ENCODE measurements around the gene HACE1.
"Not testable (repeated sequence)": the region's sequence is repeated elsewhere in the genome, so short reads cannot be mapped to it uniquely, and the experiment has no call there.

The HACE1 gene

DNA sequence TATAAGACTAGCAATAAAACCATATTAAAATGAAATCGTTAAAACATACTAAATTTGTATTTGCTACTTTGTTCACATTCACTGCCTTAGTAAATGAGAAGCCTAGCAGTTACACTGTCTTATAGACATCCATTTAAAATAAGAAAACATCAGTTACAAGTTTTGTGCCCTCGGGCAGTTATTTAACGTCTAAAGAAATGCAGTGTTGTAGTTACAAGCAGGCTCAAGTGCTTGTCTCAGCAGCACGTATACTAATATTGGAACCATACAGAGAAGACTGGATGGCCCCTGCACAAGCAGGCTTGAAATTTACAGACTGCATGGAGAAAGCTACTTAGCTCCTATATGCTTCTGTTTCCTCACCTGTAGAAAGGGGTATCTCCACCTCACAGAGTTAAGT, 93.1 kb downstream of the HACE1 start:
- no peak overlapping the region for H3K27ac ChIP-seq
- TF ChIP-seq, protein P1, sequence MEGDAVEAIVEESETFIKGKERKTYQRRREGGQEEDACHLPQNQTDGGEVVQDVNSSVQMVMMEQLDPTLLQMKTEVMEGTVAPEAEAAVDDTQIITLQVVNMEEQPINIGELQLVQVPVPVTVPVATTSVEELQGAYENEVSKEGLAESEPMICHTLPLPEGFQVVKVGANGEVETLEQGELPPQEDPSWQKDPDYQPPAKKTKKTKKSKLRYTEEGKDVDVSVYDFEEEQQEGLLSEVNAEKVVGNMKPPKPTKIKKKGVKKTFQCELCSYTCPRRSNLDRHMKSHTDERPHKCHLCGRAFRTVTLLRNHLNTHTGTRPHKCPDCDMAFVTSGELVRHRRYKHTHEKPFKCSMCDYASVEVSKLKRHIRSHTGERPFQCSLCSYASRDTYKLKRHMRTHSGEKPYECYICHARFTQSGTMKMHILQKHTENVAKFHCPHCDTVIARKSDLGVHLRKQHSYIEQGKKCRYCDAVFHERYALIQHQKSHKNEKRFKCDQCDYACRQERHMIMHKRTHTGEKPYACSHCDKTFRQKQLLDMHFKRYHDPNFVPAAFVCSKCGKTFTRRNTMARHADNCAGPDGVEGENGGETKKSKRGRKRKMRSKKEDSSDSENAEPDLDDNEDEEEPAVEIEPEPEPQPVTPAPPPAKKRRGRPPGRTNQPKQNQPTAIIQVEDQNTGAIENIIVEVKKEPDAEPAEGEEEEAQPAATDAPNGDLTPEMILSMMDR (IDR thresholded peaks at IDR 0.05), result no peak
- TF ChIP-seq ZFX (IDR thresholded peaks at IDR 0.05; ENCODE audit: borderline replicate concordance), result no peak

DNA sequence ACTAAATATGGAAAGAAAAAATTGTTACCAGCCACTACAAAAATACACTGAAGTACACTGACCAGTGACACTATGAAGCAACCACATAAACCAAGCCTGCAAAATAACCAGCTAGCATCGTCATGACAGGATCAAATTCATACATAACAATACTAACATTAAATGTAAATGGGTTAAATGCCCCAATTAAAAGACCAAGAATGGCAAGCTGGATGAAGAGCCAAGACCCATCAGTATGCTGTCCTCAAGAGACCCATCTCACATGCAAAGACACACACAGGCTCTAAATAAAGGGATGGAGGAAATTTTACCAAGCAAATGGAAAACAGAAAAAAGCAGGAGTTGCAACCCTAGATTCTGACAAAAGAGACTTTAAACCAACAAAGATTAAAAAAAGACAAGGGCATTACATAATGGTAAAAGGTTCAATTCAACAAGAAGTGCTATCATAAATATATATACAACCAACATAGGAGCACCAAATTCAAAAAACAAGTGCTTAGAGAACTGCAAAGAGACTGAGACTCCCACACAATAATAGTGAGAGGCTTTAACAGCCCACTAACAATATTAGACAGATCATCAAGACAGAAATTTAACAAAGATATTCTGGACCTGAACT, 104.8 kb downstream of the HACE1 start:
- no peak overlapping the region for H3K27ac ChIP-seq
- TF ChIP-seq ZFX (IDR thresholded peaks at IDR 0.05; ENCODE audit: borderline replicate concordance), result no peak
- TF ChIP-seq, protein P1 (IDR thresholded peaks at IDR 0.05), result no peak

DNA sequence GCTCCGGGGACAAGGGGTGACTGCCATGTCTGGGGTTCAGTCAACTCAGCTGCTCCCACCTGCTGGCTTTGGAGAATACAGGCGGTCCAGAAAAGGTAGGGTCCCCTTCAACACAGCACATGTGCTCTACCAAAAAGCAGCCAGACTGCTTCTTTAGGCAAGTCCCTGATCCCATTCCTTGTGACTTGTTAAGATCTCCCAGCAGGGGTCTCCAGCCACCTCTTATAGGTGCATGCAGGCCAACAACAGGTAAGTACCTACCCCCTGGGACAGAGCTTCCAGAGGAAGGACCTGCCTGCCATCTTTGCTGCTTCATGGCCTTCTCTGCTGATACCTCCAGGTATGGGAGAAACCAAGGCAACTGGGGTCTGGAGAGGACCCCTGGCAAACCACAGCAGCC, 106.5 kb downstream of the HACE1 start:
- TF ChIP-seq, protein P1 (IDR thresholded peaks at IDR 0.05), result no peak
- TF ChIP-seq ZFX (IDR thresholded peaks at IDR 0.05; ENCODE audit: borderline replicate concordance), result no peak
- no peak overlapping the region for H3K27ac ChIP-seq

DNA sequence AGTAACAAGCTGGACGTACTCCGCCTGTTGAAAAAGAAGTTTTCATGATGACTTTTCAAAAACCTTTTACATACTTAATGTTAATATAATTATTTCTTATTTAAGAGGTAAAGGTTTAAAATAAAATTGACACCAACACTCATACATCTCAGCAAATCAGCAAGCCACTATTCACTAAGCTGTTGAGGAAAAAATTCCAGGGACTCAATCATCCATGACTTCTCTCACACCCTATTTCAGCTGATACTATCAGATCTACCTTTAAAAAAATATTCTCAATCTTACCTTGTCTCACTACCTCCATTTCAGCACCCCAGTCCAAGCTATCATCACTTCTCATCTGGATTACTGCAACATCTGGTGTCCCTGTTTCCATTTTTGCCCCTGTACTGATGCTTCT, 109.3 kb downstream of the HACE1 start:
- H3K27ac ChIP-seq, result no peak overlapping the region
- TF ChIP-seq, protein P1 (IDR thresholded peaks at IDR 0.05), result no peak
- no peak for TF ChIP-seq ZFX (IDR thresholded peaks at IDR 0.05; ENCODE audit: borderline replicate concordance)

DNA sequence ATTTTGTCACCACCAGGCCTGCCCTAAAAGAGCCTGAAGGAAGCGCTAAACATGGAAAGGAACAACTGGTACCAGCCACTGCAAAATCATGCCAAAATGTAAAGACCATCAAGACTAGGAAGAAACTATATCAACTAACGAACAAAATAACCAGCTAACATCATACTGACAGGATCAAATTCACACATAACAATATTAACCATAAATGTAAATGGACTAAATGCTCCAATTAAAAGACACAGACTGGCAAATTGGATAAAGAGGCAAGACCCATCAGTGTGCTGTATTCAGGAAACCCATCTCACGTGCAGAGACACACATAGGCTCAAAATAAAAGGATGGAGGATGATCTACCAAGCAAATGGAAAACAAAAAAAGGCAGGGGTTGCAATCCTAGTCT, 120.6 kb downstream of the HACE1 start:
- H3K27ac ChIP-seq, result not testable (repeated sequence)

DNA sequence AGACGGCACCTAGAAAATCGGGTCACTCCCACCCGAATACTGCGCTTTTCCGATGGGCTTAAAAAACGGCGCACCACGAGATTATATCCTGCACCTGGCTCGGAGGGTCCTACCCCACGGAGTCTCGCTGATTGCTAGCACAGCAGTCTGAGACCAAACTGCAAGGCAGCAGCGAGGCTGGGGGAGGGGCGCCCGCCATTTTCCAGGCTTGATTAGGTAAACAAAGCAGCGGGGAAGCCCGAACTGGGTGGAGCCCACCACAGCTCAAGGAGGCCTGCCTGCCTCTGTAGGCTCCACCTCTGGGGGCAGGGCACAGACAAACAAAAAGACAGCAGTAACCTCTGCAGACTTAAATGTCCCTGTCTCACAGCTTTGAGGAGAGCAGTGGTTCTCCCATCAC, 122.2 kb downstream of the HACE1 start:
- H3K27ac ChIP-seq, result not testable (repeated sequence)

DNA sequence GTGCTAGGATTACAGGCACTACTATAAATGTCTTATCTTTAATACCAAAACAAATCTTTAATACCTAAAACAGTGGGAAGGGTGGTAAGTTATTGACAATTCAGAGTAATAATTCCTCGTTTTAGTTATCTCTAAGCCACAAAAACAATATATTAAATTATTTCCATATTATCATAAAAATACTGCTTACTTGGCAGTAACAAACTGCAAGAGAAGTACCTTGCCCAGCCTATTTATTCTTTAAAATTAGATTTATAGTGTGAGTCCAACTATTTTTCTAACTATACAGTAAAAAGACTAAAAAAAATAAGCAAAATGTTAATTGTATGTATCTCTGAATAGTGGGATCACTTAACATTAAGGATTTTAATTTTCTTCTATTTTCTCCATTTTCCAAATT, 123.2 kb downstream of the HACE1 start:
- TF ChIP-seq, protein P1 (IDR thresholded peaks at IDR 0.05), result no peak
- TF ChIP-seq ZFX (IDR thresholded peaks at IDR 0.05; ENCODE audit: borderline replicate concordance), result no peak
- no peak overlapping the region for H3K27ac ChIP-seq

DNA sequence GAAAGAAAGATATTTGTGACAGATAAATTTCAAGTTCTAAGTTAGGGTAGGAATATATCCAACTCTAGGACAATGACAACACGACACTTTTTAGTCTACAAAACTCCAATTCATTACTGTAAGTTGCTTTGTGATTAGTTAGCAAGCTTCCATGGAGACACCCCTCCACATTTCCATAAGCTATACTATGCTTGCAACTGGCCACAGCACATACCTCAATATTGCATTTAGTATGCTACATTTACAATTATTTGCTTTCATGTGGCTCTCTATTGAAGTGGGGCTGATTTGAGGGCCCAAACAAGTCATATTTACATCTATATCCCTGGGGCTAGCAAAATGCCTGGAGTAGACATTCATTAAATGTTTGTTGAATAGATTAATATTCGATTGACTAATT, 129.3 kb downstream of the HACE1 start:
- no peak overlapping the region for H3K27ac ChIP-seq
- TF ChIP-seq, protein P1 (IDR thresholded peaks at IDR 0.05), result no peak
- no peak for TF ChIP-seq ZFX (IDR thresholded peaks at IDR 0.05; ENCODE audit: borderline replicate concordance)

Measured in 22Rv1 (cell line).